ENCODE data around the gene GART.

GART gene

DNA sequence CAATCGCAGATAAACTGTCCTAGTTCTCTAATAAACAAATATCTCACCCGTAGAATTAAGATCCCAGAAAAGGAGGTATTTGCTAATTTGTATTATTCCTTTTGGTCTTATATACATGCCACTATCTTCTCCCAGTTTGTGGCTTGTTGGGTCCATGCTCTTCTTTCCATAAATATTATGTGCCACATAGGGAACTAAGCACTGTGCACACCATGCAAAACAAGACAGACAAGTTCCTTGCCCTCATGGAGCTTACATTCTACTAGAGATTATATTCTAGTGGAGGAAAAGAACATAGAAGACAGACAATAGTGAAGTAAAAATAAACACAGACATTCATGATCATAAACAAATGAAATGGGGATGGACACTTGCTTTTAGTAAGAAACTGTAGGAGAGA lies 4.7 kb downstream of the GART start:
- TF ChIP-seq SUZ12 (IDR thresholded peaks at IDR 0.05; ENCODE audit: extremely low read depth, insufficient read depth, insufficient read length) = no peak
- TF ChIP-seq YY1 (IDR thresholded peaks at IDR 0.05; ENCODE audit: insufficient read depth, insufficient read length) = no peak
- no peak for TF ChIP-seq ZNF274 (IDR thresholded peaks at IDR 0.05; ENCODE audit: low read depth, low read length)
- H3K9ac ChIP-seq (ENCODE audit: insufficient read length, low read depth) = no peak overlapping the region
- H3K27me3 ChIP-seq (ENCODE audit: insufficient read depth, insufficient read length) = no peaks in the 10 kb centered on the region
- no peak for DNase-seq (ENCODE audit: low read depth, low spot score)
- H3K4me1 ChIP-seq (ENCODE audit: insufficient read depth, insufficient read length) = no peaks in the 10 kb centered on the region
- H3K4me3 ChIP-seq (ENCODE audit: insufficient read length, low read depth) = no peak overlapping the region
- peaks cover 81% of the 10 kb centered on the region for H3K36me3 ChIP-seq (ENCODE audit: insufficient read depth, insufficient read length, low read length)
- no peaks in the 10 kb centered on the region for H3K9me3 ChIP-seq (ENCODE audit: insufficient read depth, low read length)

GRCh38 chr21:33531007-33531406 lies 10.9 kb downstream of the GART start:
- Histone ChIP-seq H3K9me3 (ENCODE audit: insufficient read depth, low read length) (no peaks in the 10 kb centered on the region), H3K27me3 (ENCODE audit: insufficient read depth, insufficient read length) (no peaks in the 10 kb centered on the region), H3K4me1 (ENCODE audit: insufficient read depth, insufficient read length) (no peaks in the 10 kb centered on the region), H3K4me3 (ENCODE audit: insufficient read length, low read depth) (no peak overlapping the region), H3K36me3 (ENCODE audit: insufficient read depth, insufficient read length, low read length) (peaks cover 97% of the 10 kb centered on the region), H3K9ac (ENCODE audit: insufficient read length, low read depth) (no peak overlapping the region)
- no peak for DNase-seq (ENCODE audit: low read depth, low spot score)
- no peak for TF ChIP-seq YY1 (IDR thresholded peaks at IDR 0.05; ENCODE audit: insufficient read depth, insufficient read length)
- TF ChIP-seq ZNF274 (IDR thresholded peaks at IDR 0.05; ENCODE audit: low read depth, low read length) = no peak
- TF ChIP-seq SUZ12 (IDR thresholded peaks at IDR 0.05; ENCODE audit: extremely low read depth, insufficient read depth, insufficient read length) = no peak

GRCh38 chr21:33522953-33523349 lies 19.0 kb downstream of the GART start:
- H3K4me1 ChIP-seq (ENCODE audit: insufficient read depth, insufficient read length) = no peaks in the 10 kb centered on the region
- no peak overlapping the region for H3K9ac ChIP-seq (ENCODE audit: insufficient read length, low read depth)
- no peaks in the 10 kb centered on the region for H3K27me3 ChIP-seq (ENCODE audit: insufficient read depth, insufficient read length)
- H3K4me3 ChIP-seq (ENCODE audit: insufficient read length, low read depth) = no peak overlapping the region
- TF ChIP-seq SUZ12 (IDR thresholded peaks at IDR 0.05; ENCODE audit: extremely low read depth, insufficient read depth, insufficient read length) (no peak), YY1 (IDR thresholded peaks at IDR 0.05; ENCODE audit: insufficient read depth, insufficient read length) (no peak), ZNF274 (IDR thresholded peaks at IDR 0.05; ENCODE audit: low read depth, low read length) (no peak)
- H3K9me3 ChIP-seq (ENCODE audit: insufficient read depth, low read length) = no peaks in the 10 kb centered on the region
- peaks cover 92% of the 10 kb centered on the region for H3K36me3 ChIP-seq (ENCODE audit: insufficient read depth, insufficient read length, low read length)
- no peak for DNase-seq (ENCODE audit: low read depth, low spot score)

GRCh38 chr21:33522297-33522952 lies 19.5 kb downstream of the GART start:
- H3K9me3 ChIP-seq (ENCODE audit: insufficient read depth, low read length) = no peaks in the 10 kb centered on the region
- no peaks in the 10 kb centered on the region for H3K27me3 ChIP-seq (ENCODE audit: insufficient read depth, insufficient read length)
- H3K9ac ChIP-seq (ENCODE audit: insufficient read length, low read depth) = no peak overlapping the region
- DNase-seq (ENCODE audit: low read depth, low spot score) = no peak
- H3K36me3 ChIP-seq (ENCODE audit: insufficient read depth, insufficient read length, low read length) = peaks cover 92% of the 10 kb centered on the region
- H3K4me1 ChIP-seq (ENCODE audit: insufficient read depth, insufficient read length) = no peaks in the 10 kb centered on the region
- no peak overlapping the region for H3K4me3 ChIP-seq (ENCODE audit: insufficient read length, low read depth)
- no peak for TF ChIP-seq ZNF274 (IDR thresholded peaks at IDR 0.05; ENCODE audit: low read depth, low read length)
- no peak for TF ChIP-seq SUZ12 (IDR thresholded peaks at IDR 0.05; ENCODE audit: extremely low read depth, insufficient read depth, insufficient read length)
- TF ChIP-seq YY1 (IDR thresholded peaks at IDR 0.05; ENCODE audit: insufficient read depth, insufficient read length) = no peak

DNA sequence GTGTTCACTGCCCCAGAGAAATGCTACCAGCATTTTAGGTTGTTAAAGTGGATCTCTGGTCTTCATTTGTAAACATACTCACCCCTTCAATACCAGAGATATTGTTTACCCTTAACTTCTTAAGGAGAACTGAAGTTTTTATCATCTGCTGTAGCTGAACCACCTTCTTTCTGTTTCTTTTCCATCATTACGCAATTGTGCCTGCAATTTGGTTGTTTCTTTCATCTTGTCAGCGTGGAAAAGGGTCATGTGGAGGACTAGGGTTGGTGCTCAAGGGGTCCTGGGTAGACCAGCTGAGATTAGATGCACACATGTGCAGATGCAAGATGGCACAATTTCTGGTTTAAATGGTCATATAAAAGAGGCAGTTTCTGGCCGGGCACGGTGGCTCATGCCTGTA lies 23.0 kb downstream of the GART start:
- H3K36me3 ChIP-seq (ENCODE audit: insufficient read depth, insufficient read length, low read length) = peaks cover 90% of the 10 kb centered on the region
- no peak overlapping the region for H3K9ac ChIP-seq (ENCODE audit: insufficient read length, low read depth)

GRCh38 chr21:33514229-33514628 lies 27.7 kb downstream of the GART start:
- DNase-seq (ENCODE audit: low read depth, low spot score) = no peak
- Histone ChIP-seq H3K36me3 (ENCODE audit: insufficient read depth, insufficient read length, low read length) (peaks cover 94% of the 10 kb centered on the region), H3K9me3 (ENCODE audit: insufficient read depth, low read length) (no peaks in the 10 kb centered on the region), H3K9ac (ENCODE audit: insufficient read length, low read depth) (no peak overlapping the region), H3K27me3 (ENCODE audit: insufficient read depth, insufficient read length) (no peaks in the 10 kb centered on the region), H3K4me1 (ENCODE audit: insufficient read depth, insufficient read length) (no peaks in the 10 kb centered on the region), H3K4me3 (ENCODE audit: insufficient read length, low read depth) (no peak overlapping the region)
- TF ChIP-seq YY1 (IDR thresholded peaks at IDR 0.05; ENCODE audit: insufficient read depth, insufficient read length) = no peak
- TF ChIP-seq SUZ12 (IDR thresholded peaks at IDR 0.05; ENCODE audit: extremely low read depth, insufficient read depth, insufficient read length) = no peak

More for the DNA sequence above, 23.0 kb downstream of the GART start:
- Histone ChIP-seq H3K4me1 (ENCODE audit: insufficient read depth, insufficient read length) (no peaks in the 10 kb centered on the region), H3K4me3 (ENCODE audit: insufficient read length, low read depth) (no peak overlapping the region), H3K27me3 (ENCODE audit: insufficient read depth, insufficient read length) (no peaks in the 10 kb centered on the region), H3K9me3 (ENCODE audit: insufficient read depth, low read length) (no peaks in the 10 kb centered on the region)
- TF ChIP-seq ZNF274 (IDR thresholded peaks at IDR 0.05; ENCODE audit: low read depth, low read length) (no peak), YY1 (IDR thresholded peaks at IDR 0.05; ENCODE audit: insufficient read depth, insufficient read length) (no peak)
- no peak for DNase-seq (ENCODE audit: low read depth, low spot score)

GRCh38 chr21:33512481-33512880 lies 29.4 kb downstream of the GART start:
- no peak overlapping the region for H3K9ac ChIP-seq (ENCODE audit: insufficient read length, low read depth)
- H3K9me3 ChIP-seq (ENCODE audit: insufficient read depth, low read length) = no peaks in the 10 kb centered on the region
- no peaks in the 10 kb centered on the region for H3K27me3 ChIP-seq (ENCODE audit: insufficient read depth, insufficient read length)
- H3K36me3 ChIP-seq (ENCODE audit: insufficient read depth, insufficient read length, low read length) = peaks cover 93% of the 10 kb centered on the region
- no peaks in the 10 kb centered on the region for H3K4me1 ChIP-seq (ENCODE audit: insufficient read depth, insufficient read length)
- H3K4me3 ChIP-seq (ENCODE audit: insufficient read length, low read depth) = no peak overlapping the region
- DNase-seq (ENCODE audit: low read depth, low spot score) = no peak
- no peak for TF ChIP-seq ZNF274 (IDR thresholded peaks at IDR 0.05; ENCODE audit: low read depth, low read length)
- TF ChIP-seq SUZ12 (IDR thresholded peaks at IDR 0.05; ENCODE audit: extremely low read depth, insufficient read depth, insufficient read length) = no peak
